PFSK-1 (cell line): ENCODE measurements around the gene NFKBIE.

Source experiments
- FOXP2 ChIP-seq: optimal IDR thresholded peaks from 2 replicates; pipeline ENCODE3; 2011; ENCODE audit warnings: borderline replicate concordance, control low read depth, inconsistent platforms; ENCODE audit not compliant: insufficient read depth; ENCODE audit errors: extremely low read length, extremely low read depth
- POLR2AphosphoS5 ChIP-seq: IDR thresholded peaks from 2 replicates; pipeline ENCODE4 v1.6.1; 2012; ENCODE audit warnings: low read depth, mild to moderate bottlenecking, control low read depth, low read length, moderate library complexity
- SIN3A ChIP-seq: IDR thresholded peaks from 2 replicates; pipeline ENCODE4 v1.6.1; 2012; ENCODE audit warnings: mild to moderate bottlenecking, low read length, moderate library complexity, borderline replicate concordance; ENCODE audit not compliant: insufficient read depth
- TAF1 ChIP-seq: IDR thresholded peaks from 2 replicates; pipeline ENCODE4 v1.6.1; 2012; ENCODE audit warnings: low read length, control low read depth, borderline replicate concordance; ENCODE audit not compliant: insufficient read depth
- TF ChIP-seq, protein P1 (sequence below), 2 experiments: IDR thresholded peaks; 2 replicates each; pipeline versions ENCODE4 v1.6.1 to v1.8.0; 2011 to 2012; ENCODE audit warnings: low read depth in 2 of 2, low read length in 2 of 2, control low read depth in 1 of 2, inconsistent platforms in 1 of 2, mild to moderate bottlenecking in 1 of 2, moderate library complexity in 1 of 2; ENCODE audit not compliant: insufficient read depth in 1 of 2

NFKBIE gene

DNA sequence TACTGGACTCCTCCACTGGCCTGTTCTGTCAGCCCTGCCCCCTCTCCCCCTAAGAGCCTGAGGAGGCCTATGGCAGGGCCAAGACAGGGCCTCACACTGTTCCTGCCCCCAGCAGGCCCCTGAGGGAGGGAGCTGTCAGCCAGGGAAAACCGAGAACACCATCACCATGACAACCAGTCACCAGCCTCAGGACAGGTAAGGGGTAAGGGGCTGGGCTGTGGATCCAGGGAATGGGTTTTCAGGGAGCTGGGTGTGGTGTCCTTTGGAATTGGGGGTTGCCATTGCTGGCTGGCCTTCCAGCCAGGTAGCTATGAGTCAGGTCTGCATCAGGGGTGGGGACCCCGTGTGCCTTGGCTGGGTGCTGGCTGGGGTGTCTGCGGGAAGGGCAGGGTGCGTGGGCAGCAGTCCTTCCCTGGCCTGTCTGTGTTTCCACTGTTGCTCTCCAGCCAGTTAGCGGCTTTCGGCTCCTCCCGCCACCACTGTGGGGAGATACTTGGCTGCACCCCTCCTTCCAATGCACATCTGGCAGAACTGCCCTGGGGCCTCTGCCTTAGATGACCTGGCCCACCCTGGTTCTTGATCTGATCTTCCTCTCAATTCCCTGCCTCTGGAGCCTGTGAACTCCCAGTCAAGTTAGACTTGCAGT lies 38.1 kb downstream of the NFKBIE start:
- TF ChIP-seq TAF1 (no peak), SIN3A (no peak), FOXP2 (no peak), POLR2AphosphoS5 (no peak)
- TF ChIP-seq, protein P1, sequence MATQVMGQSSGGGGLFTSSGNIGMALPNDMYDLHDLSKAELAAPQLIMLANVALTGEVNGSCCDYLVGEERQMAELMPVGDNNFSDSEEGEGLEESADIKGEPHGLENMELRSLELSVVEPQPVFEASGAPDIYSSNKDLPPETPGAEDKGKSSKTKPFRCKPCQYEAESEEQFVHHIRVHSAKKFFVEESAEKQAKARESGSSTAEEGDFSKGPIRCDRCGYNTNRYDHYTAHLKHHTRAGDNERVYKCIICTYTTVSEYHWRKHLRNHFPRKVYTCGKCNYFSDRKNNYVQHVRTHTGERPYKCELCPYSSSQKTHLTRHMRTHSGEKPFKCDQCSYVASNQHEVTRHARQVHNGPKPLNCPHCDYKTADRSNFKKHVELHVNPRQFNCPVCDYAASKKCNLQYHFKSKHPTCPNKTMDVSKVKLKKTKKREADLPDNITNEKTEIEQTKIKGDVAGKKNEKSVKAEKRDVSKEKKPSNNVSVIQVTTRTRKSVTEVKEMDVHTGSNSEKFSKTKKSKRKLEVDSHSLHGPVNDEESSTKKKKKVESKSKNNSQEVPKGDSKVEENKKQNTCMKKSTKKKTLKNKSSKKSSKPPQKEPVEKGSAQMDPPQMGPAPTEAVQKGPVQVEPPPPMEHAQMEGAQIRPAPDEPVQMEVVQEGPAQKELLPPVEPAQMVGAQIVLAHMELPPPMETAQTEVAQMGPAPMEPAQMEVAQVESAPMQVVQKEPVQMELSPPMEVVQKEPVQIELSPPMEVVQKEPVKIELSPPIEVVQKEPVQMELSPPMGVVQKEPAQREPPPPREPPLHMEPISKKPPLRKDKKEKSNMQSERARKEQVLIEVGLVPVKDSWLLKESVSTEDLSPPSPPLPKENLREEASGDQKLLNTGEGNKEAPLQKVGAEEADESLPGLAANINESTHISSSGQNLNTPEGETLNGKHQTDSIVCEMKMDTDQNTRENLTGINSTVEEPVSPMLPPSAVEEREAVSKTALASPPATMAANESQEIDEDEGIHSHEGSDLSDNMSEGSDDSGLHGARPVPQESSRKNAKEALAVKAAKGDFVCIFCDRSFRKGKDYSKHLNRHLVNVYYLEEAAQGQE (IDR thresholded peaks at IDR 0.05; ENCODE audit: insufficient read depth in 1 of 2, low read depth in 2 of 2, low read length in 2 of 2) = no peak

DNA sequence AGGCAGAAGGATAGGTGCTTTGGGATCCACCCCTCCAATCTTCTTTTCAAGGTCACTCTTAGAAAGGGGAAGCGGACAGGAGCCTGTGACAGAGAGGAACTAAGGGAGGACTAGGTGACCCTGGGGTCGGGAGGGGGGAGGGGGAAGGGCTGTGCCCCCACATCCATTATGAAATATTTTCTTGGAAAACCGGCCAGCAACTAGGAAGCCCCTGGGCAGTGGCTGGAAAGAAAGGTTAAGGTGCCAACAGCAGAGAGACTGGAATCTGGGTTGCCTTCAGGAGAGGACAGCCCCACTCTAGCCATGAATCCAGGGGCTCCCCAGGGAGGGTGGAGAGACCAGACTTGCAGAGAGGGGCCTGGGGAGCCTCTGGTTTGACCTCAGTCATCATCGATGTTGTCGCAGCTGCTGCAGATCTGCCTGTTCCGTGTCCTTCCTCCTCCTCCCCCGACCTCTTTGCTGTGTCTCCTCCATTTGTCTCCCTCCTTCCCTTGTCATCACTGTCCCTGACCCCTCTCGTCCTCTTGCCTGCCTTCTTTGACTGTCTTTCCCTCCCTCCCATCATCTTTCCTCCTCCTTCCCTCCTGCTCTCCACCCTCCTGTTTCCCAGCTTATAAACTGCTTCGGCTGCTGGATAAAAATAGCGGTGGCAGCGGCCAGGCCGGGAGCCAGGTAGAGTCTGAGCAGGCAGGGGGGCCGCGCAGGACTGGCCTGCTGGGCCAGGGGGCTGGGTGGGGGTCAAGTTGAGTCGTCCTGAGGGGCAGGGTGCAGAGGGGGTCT lies 38.8 kb downstream of the NFKBIE start:
- TF ChIP-seq, protein P1 (IDR thresholded peaks at IDR 0.05; ENCODE audit: insufficient read depth in 1 of 2, low read depth in 2 of 2, low read length in 2 of 2) = no peak
- TF ChIP-seq FOXP2 (no peak), POLR2AphosphoS5 (no peak), TAF1 (no peak), SIN3A (no peak)

DNA sequence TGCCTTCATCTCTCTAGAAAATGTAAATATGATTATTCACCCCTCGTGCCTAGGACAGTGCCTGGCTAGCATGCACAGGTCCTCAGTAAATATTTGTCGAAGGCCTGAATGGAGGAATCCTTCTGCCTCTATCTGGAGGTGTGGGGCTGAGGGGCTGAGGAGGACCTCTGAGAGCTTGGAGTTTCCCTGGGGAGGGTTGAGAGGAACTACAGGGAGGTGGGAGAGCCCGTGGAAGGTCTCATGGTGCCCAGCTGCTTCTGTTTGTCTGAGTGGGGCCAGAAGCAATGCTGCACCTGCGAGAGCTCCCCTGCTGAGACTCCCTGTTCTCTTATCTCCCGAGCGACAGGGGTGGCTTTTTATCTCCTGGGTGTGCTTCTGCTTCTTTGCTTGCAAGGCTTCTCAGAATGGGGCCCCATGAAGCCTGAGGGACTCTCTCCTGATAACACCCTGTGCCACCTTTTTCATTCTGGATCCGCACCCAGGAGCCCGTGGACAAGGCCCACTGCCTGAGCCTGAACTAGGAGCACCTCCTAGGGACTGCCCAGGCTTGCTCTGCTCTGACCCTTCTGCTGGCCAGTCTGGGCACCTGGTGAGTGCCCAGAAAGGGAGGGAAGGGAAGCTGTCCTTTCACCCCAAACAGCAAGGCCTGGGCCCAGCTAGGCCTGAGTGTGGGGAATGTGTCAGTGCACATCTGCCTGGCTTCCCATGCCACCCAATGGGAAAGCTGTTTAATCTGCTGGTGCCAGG lies 39.6 kb downstream of the NFKBIE start:
- TF ChIP-seq SIN3A = no peak
- TF ChIP-seq TAF1 = no peak
- no peak for TF ChIP-seq FOXP2
- TF ChIP-seq, protein P1 (IDR thresholded peaks at IDR 0.05; ENCODE audit: insufficient read depth in 1 of 2, low read depth in 2 of 2, low read length in 2 of 2) = no peak
- TF ChIP-seq POLR2AphosphoS5 = no peak

DNA sequence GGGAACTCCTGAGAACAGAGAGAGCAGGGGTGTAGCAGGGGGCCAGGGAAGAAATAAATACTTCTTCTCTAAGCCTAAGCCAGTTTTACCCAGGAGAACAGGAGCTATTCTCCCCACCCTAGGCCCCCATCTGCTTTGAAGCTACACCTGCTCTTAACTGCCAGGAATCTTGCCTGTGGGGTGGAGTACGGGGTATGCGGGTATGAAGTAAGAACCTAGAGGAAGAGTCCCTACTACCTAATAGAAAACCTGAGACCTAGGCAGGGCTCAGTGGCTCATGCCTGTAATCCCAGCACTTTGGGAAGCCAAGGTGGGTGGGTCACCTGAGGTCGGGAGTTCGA lies 40.4 kb downstream of the NFKBIE start:
- TF ChIP-seq SIN3A = no peak
- no peak for TF ChIP-seq TAF1
- TF ChIP-seq POLR2AphosphoS5 = no peak
- no peak for TF ChIP-seq FOXP2
- TF ChIP-seq, protein P1 (IDR thresholded peaks at IDR 0.05; ENCODE audit: insufficient read depth in 1 of 2, low read depth in 2 of 2, low read length in 2 of 2) = no peak
